Measurements from ENCODE around the gene OGDH.

DNA sequence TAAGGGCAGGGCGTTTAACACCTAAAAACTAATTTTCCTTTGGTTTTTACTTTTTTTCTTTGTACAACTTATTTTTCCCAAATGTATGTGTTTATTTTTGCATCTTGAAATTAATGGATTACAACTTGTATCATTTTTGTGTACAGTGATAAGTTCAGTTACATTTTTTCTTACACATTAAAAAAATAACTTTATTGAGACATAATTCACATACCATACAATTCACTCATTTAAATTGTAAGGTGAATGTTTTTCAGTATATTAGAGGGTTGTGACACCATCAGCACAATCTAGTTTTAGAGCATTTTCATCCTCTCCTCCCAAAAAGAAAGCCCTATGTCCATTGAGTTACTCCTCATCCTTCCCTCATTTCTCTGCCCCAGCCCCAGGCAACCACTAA lies 11.6 kb downstream of the OGDH start:
- TF ChIP-seq EZH2 (IDR thresholded peaks at IDR 0.05; ENCODE audit: insufficient read depth, poor library complexity, severe bottlenecking) (no peak), EZH2phosphoT487 (IDR thresholded peaks at IDR 0.05; ENCODE audit: insufficient read depth, low read depth) (no peak)
